CD4-positive, alpha-beta T cell treated with Interleukin-6 for 4 hours (primary cell): ENCODE results near the gene UBAC1.
A peak's percentile ranks its signal among the peaks of the same experiment; 100 is the strongest.
"Not testable (repeated sequence)": the region's sequence is repeated elsewhere in the genome, so short reads cannot be mapped to it uniquely, and the experiment has no call there.

Experiments used
- DNase-seq: peaks from one replicate; pipeline ENCODE4 v3.0.0-alpha.2; 2020; ENCODE audit warnings: mixed read lengths

Gene UBAC1

GRCh38 chr9:135976944-135977343, 15.8 kb upstream of the UBAC1 start:
- no peak for DNase-seq

GRCh38 chr9:135976531-135976930, 15.4 kb upstream of the UBAC1 start:
- DNase-seq, result no peak

- no peak for DNase-seq
Observed at GRCh38 chr9:135975834-135976233, 14.7 kb upstream of the UBAC1 start.

DNA sequence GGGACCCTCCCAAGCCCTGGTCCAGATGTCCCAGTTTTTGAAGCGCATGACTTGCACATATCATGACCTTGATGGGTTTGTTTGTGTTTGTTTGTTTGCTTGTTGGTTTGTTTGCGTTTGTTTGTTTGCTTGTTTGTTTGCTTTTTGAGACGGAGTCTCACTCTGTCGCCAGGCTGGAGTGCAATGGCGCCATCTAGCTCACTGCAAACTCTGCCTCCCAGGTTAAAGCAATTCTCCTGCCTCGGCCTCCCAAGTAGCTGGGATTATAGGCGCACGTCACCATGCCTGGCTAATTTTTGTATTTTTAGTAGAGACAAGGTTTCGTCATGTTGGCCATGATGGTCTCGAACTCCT, 13.0 kb upstream of the UBAC1 start:
- no peak for DNase-seq

DNA sequence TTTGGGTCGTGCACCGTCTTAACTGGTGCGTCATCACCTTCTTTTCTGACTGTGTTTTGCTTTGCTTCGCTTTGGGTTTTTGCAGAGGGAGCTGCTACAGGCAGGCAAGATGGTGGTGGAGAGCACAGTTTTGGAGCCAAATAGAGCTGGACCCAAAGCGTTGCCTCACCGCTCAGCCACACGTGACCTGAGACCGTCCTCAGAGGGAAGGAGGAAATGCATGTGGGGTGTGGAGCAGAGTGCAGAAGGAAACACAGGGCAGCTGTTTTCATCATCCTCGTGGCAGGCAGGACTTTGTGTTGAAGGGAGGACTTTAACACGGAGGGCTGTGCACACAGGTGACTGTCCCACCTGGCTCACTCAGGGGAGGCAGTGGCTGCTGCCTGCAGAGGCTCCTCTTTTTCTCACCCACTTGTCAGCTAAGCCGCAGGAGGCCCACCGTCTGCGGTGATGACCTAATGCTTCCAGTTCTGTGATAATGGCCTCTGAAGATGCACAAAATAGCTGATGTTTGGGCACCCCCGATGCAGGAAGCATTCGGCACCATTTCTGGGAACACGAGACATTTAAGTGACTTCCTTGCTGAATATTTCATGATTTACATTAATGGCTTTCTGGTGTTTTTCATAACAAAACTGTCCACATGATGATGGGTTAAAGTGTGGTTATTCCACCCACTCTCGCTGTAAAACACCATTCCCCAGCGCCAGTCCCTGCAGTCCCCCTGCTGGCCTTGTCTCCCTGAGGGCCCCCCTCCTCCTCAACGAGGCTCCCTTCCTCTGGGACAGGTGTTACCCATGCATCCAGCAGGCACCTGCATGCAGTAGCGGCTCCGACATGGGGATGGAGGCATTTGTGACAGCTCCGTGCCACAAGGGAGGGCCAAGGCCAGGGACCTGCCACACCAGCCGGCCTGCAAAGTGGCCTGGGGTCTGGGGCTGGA, 12.4 kb upstream of the UBAC1 start:
- DNase-seq, result no peak

GRCh38 chr9:135971892-135972291, 10.7 kb upstream of the UBAC1 start:
- DNase-seq, result peak; percentile 53

GRCh38 chr9:135971111-135971766, 10.1 kb upstream of the UBAC1 start:
- no peak for DNase-seq

- no peak for DNase-seq
Observed at GRCh38 chr9:135970128-135970815, 9.1 kb upstream of the UBAC1 start.

- no peak for DNase-seq
Observed at GRCh38 chr9:135969064-135969683, 8.0 kb upstream of the UBAC1 start.

- DNase-seq, result no peak
Observed at GRCh38 chr9:135968601-135969000, 7.4 kb upstream of the UBAC1 start.

DNA sequence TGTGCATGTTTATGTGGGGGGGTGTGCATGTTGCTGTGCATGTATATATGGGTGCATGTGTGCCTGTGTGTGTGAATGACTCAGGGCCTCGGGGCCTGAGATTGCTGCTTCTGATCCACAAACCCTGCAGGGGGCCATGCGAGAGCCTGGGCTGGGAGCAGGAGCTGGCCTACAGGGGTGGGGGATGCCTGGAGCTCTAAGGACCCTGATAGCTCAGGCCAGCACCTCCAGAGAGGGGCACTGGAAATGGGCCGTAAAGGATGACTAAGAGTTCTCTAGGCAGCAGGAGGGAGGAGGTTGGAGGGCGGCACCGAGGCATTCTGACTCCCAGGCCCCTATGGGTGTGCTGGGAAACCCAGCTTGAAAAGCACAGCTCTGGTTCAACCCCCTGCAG, 6.9 kb upstream of the UBAC1 start:
- no peak for DNase-seq

DNA sequence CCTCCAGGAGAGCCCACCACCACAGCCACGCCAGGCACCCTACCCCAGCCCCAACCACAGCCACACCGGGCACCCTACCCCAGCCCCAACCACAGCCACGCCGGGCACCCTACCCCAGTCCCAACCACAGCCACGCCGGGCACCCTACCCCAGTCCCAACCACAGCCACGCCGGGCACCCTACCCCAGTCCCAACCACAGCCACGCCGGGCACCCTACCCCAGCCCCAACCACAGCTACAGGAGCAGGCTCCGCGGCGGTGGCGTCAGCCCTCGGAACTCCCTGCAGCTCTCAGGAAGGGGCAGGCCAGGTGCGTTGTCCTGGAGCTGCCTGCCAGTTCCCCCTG, 5.7 kb upstream of the UBAC1 start:
- not testable (repeated sequence) for DNase-seq

DNA sequence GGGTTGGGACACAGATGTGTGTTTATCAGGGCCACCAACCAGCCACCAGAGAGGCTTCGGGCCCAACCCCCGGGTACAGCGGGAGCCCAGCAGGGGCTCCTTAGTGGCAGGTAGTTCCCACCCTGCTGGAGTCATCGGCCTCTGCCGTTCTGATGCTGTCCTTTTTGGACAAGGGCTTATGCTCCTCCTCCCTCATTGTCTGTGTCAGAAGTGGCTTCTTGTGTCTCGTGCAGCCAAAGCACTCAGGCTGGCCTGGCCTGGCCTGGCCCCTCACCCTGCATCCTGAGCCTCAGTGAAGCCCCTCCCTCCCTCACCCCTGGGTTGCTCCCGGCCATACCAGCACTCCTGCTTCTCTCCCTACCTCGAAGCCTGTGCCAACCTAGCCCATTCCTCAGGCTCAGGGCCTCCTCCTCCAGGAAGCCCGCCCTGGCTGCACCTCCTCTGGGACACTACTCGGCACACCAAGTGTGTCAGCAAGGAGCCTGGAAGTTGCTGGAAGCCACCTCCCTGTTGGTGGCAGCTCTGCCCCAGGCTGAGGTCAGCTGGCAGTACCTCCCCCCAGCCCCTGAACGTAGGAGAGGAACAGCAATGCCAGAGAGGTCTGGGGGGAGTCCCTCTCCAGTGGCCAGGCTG, 4.1 kb upstream of the UBAC1 start:
- DNase-seq, result no peak

- no peak for DNase-seq
Observed at GRCh38 chr9:135963938-135964337, 2.8 kb upstream of the UBAC1 start.

GRCh38 chr9:135963338-135963737, 2.2 kb upstream of the UBAC1 start:
- DNase-seq, result no peak

- no peak for DNase-seq
Observed at GRCh38 chr9:135962696-135963307, 1.6 kb upstream of the UBAC1 start.

GRCh38 chr9:135961811-135962695, 880 bp upstream of the UBAC1 start:
- no peak for DNase-seq

DNA sequence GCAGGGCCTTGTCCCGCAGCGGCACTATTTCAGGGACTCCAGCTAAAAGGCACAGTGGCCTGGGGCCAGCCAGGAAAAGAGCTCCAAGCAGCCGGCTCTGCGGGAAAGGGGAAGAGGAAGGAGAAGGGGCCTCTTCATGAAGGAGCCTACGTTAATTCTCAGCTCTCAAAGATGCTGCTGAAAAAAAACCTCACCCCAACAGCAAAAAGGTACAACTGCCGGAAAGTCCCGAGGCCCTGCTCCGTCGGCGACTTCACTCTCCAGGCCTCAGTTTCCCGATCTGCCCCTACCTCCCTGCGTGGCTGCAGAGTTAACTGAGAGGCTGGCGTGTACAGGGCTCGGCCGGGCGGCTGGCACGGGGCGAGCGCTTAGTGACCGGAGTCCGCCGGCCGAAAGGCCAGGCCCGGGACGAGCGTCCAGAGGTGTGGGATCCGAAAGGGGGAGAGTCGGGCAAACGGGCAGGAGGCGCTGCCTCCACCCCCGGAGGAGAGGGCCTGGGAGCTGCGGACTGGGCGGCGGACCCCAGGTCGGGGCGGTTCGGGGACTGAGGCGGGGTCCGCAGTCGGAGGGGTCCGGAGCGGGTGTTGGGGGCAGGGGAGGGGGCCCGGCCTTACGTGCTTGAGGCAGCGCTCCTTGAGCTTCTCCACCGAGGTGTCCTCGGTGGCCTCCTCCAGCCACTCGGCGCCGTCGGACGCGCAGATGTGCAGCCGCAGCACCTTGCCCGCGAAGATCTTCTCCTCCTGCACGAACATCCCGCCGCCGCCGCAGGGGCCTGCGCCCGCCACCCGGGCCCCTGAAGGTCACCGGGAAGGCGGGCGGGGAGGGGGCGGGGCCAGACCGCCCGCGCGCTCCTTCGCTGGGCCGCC, 529 bp downstream of the UBAC1 start:
- no peak for DNase-seq

- no peak for DNase-seq
Observed at GRCh38 chr9:135959814-135960213, 1.4 kb downstream of the UBAC1 start.

- DNase-seq, result no peak
Observed at GRCh38 chr9:135958485-135958884, 2.7 kb downstream of the UBAC1 start.
